Stimulated activated CD4-positive, alpha-beta T cell treated with anti-CD3 and anti-CD28 coated beads, TNF-alpha, amount 100 ng/mL, for 4 hours (primary cell): ENCODE measurements around the gene CRYBG1.
"Not testable (repeated sequence)": the region's sequence is repeated elsewhere in the genome, so short reads cannot be mapped to it uniquely, and the experiment has no call there.

Experiments used
- DNase-seq, 3 experiments: peaks; one replicate each; pipeline ENCODE4 v3.0.0-alpha.2; 2020; ENCODE audit warnings: low read depth in 3 of 3

CRYBG1 gene

DNA sequence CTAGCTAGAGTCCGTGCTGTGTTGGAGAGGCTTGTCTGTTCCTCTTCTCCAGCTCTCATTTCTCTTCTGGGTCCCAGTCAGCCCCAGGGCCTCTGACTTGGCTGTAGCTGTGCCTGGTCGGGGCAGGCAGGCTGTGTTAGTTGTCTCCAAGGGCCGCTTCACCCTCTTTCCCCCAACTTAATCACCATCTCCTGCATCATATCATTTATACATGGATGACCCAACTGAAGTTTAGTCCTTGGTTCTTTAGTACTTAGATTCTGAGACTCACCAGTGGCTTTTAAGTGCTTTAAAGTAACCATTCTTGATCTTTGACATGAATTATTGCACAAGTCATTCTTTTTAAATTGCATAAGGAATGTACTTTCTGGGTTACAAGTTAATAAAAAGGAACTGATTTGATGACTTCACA is 141.4 kb downstream of the CRYBG1 start:
- DNase-seq: no peak

- no peak for DNase-seq
Observed at GRCh38 chr6:106502559-106502958, 142.0 kb downstream of the CRYBG1 start.

DNA sequence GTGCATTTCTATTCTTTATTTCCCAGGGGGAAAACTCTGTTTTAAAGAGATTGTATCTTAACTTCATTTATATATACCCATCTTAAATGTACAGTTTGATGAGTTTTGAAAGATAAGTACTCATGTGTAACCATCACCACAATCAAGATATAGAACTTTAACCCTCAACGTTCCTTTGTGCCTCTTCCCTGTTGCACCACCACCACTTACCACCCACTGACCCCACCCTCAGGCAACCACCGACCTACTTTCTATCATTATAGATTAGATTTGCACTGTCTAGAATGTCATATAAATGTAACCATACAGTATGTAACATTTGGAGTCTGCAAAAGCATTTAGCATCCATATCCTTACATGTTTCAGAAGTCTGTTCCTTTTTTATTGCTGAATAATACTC is 147.8 kb downstream of the CRYBG1 start:
- no peak for DNase-seq

- DNase-seq: no peak
Observed at GRCh38 chr6:106508834-106509233, 148.3 kb downstream of the CRYBG1 start.

GRCh38 chr6:106509420-106510089 is 149.0 kb downstream of the CRYBG1 start:
- DNase-seq: no peak

DNA sequence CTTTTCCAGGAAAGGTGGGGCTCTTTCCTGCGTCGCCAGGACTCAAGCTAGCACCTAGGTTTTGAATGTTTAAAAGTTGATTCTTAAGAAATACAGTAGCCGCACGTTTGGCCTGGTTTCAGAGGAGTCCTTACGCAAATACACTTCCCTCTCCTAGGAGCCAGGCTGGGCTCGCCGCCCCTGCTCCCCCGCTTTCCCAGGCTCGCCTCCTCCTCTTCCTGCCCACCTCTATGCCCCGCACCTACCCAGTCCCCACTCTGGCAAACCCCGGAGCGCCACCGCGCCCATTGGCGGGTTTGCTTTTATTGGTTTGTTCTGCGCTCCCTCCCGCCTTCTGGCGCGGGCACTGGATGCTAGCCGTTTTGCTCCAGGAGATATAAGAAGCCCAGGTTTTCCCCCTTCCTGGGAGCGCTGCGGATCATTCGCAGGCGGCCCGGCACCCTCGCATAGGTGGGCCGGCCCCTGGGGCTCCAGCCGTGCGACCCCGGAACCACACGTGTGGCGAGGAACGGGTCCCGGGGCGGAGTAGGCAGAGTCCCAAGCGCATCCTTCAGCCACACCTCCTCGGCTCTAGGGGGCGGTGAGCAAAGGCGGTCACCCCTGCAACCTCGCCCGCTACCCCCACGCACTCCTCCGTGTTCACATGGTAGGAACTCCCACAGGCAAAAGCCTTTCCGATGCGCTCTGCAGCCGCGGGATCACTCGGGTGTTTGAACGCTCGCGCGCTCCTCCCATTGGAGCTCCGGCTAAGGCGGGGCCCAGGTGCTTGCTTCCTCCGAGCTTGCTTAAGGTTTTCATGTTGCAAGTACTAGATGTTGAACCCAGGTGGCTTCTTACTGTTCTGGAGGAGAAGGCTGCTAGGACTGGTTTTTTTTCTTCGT is 149.8 kb downstream of the CRYBG1 start:
- DNase-seq: peak; percentile 29 to 66 (median 63)

DNA sequence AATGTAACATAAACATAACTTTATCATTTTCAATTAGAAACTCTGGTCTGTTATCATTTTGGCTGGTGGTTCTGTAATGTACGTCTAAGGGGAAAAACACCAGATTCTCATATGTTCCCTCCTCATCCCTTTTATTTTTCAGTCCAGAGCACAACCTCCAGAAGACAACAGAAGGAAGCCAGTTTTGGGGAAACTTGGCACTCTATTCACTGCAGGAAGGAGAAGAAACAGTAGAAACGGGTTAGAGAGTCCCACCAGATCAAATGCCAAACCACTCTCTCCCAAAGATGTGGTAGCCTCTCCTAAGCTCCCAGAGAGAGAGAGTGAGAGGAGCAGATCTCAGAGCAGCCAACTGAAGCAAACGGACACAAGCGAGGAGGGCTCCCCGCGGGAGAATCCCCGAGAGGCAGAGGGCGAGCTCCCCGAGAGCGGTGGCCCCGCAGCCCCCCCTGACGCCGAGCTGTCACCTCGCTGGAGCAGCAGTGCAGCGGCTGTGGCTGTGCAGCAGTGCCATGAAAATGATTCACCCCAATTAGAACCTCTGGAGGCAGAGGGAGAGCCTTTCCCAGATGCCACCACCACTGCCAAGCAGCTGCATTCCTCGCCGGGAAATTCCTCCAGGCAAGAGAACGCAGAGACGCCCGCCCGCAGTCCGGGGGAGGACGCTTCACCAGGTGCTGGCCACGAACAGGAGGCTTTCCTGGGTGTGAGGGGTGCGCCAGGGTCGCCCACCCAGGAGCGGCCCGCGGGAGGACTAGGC is 151.0 kb downstream of the CRYBG1 start:
- no peak for DNase-seq

GRCh38 chr6:106512048-106512967 is 151.8 kb downstream of the CRYBG1 start:
- peak; percentile 59 to 62 (median 59) for DNase-seq

GRCh38 chr6:106512968-106513574 is 152.6 kb downstream of the CRYBG1 start:
- no peak for DNase-seq

DNA sequence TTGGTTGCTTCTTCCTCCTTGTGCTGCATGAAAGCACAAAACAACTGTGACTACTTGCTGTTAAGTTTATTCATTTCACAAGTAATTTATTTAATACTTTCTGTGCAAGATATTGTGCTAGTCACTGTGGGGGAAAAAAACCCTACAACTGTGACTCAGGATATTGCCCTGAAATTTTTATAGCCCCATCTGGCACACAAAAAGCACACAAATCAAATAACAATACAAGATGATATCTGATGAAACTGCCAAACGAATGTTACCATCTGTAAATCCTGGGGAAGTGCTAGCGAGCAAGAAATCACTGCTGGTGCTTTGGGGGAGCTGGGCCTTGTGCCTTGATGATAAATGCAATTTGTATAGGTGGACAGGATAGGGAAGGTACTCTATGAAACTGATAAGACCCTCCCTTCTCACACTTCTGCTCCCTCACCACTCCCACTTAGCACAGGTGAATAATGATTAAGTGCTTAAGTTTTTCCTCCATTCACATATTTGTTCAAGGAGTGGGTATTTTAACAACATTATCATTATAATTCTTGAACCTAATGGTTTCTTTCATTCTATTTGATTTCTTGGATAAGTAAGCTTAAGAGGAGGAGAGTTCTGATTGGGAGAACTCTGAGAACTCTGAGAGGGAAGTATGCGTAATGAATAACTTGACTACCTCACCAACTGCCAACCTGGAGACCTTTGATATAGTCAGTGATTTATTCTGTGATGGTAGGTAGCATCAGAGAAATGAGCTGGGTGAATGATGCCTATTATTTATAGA is 153.5 kb downstream of the CRYBG1 start:
- DNase-seq: no peak

- no peak for DNase-seq
Observed at GRCh38 chr6:106514583-106514885, 154.0 kb downstream of the CRYBG1 start.

DNA sequence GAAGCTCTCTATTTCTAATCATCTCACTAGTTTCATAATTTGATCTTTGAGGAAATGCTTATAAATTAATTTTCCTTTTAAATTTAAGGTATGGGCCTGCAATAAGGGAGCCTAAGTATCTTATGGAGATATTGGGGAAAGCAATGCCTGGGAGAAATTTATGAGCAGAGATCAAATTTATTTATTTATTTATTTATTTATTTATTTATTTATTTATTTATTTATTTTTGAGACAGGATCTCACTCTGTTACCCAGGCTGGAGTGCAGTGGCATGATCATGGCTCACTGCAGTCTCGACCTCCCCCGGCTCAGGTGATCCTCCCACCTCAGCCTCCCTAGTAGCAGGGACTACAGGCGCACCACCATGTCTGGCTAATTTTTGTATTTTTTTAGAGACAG is 155.1 kb downstream of the CRYBG1 start:
- DNase-seq: not testable (repeated sequence)

- no peak for DNase-seq
Observed at GRCh38 chr6:106516616-106517015, 156.1 kb downstream of the CRYBG1 start.

GRCh38 chr6:106517706-106518105 is 157.2 kb downstream of the CRYBG1 start:
- no peak for DNase-seq

DNA sequence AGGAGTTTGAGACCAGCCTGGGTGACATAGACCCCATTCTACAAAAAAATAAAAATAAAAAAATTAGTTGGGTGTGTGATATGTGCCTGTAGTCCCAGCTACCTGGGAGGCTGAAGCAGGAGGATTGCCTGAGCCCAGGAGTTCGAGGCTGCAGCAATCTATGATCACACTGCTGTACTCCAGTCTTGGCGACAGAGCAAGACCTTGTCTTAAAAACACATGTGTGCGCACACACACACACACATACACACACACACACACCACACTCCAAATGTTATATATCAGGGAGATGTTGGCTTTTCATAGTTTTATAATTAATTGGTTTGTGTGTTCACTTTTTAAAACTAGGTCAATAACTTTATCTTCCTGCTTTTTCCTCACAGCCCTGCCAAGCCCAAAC is 158.2 kb downstream of the CRYBG1 start:
- DNase-seq: no peak

DNA sequence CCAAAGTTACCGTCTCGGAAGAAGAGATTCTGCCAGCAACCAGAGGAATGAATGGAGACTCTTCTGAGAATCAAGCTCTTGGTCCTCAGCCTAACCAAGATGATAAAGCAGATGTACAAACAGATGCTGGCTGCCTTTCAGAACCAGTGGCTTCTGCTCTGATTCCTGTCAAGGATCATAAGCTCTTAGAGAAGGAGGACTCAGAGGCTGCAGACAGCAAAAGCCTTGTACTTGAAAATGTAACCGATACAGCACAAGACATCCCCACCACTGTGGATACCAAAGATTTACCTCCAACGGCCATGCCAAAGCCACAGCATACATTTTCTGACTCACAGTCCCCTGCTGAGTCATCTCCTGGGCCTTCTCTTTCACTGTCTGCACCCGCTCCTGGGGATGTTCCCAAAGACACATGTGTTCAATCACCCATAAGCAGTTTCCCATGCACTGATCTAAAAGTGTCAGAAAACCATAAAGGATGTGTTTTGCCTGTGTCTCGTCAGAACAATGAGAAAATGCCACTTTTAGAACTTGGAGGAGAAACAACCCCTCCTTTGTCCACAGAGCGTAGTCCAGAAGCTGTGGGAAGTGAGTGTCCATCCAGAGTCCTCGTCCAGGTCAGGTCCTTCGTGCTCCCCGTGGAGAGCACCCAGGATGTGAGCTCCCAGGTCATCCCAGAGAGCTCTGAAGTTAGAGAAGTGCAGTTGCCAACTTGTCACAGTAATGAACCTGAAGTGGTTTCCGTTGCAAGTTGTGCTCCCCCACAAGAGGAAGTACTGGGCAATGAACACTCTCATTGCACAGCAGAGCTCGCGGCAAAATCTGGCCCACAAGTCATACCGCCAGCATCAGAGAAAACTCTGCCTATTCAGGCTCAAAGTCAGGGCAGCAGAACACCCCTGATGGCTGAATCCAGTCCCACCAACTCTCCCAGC is 159.2 kb downstream of the CRYBG1 start:
- peak in 2 of 3 experiments; percentile 62 to 66 for DNase-seq

DNA sequence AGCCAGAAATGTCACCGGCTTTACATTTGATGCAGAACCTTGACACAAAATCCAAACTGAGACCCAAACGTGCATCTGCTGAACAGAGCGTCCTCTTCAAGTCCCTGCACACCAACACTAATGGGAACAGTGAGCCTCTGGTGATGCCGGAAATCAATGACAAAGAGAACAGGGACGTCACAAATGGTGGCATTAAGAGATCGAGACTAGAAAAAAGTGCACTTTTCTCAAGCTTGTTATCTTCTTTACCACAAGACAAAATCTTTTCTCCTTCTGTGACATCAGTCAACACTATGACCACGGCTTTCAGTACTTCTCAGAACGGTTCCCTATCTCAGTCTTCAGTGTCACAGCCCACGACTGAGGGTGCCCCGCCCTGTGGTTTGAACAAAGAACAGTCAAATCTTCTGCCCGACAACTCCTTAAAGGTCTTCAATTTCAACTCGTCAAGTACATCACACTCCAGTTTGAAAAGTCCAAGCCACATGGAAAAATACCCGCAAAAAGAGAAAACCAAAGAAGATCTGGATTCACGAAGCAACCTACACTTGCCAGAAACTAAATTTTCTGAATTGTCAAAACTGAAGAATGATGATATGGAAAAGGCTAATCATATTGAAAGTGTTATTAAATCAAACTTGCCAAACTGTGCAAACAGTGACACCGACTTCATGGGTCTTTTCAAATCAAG is 160.3 kb downstream of the CRYBG1 start:
- DNase-seq: peak; percentile 29 to 58 (median 58)

GRCh38 chr6:106522562-106523250 is 162.2 kb downstream of the CRYBG1 start:
- DNase-seq: no peak
